ENCODE data around the gene IFT52. TPM values are rescaled to one million over a fixed set of nuclear protein-coding genes. Genes with fewer than 3 reads are reported as not detected.

IFT52 gene
- total RNA-seq, 2 experiments from 2014 or later, result 22.7 to 24.7 TPM

- intact Hi-C loops (cut with micrococcal nuclease; ENCODE audit: unreplicated experiment), result loop anchor here (5.0 kb wide), 2 partner anchors 41 to 224 kb away; partner anchors contain the start of gene SRSF6
- peak; percentile 66 for DNase-seq (ENCODE audit: low spot score)
- Histone ChIP-seq H3K4me3 (ENCODE audit: low read depth, low read length, poor library complexity, severe bottlenecking) (peak overlapping the region; percentile 59), H3K79me2 (ENCODE audit: insufficient read depth, low read depth, low read length) (peaks cover 71% of the 10 kb centered on the region), H3K4me1 (ENCODE audit: insufficient read depth, low read length, poor library complexity, severe bottlenecking) (peaks cover 82% of the 10 kb centered on the region), H4K20me1 (ENCODE audit: insufficient read depth, low read length) (peaks cover 12% of the 10 kb centered on the region; the same call in 1 of the 2 replicates), H3K9me2 (ENCODE audit: insufficient read depth, low read length) (no peaks in the 10 kb centered on the region), H2AFZ (ENCODE audit: low read length) (no peak overlapping the region), H3K27ac (ENCODE audit: low read depth, low read length, poor library complexity, severe bottlenecking) (peak overlapping the region; percentile 97), H3K4me2 (ENCODE audit: low read length) (peak overlapping the region; percentile 79), H3K36me3 (ENCODE audit: insufficient read depth, low read length) (peaks cover 85% of the 10 kb centered on the region), H3K9me3 (ENCODE audit: low read length) (no peaks in the 10 kb centered on the region)
- ChIA-PET POLR2A (interaction anchor here (0.7 to 1.2 kb wide), 4 partner anchors 11 to 45 kb away, joined by 3 to 9 read pairs (median 4); no protein-coding TSS in a partner anchor), CTCF (ENCODE audit: unreplicated experiment) (interaction anchor here (0.5 kb wide), 1 partner anchor 64 kb away, joined by 3 read pairs; no protein-coding TSS in a partner anchor)
- TF ChIP-seq CTCF (conservative IDR thresholded peaks at IDR 0.05; ENCODE audit: low read length) (no peak), EZH2phosphoT487 (IDR thresholded peaks at IDR 0.05; ENCODE audit: borderline replicate concordance, low read depth, low read length) (no peak)
- BruUV-seq (replicated peaks), result no TSS peak
Measured at GRCh38 chr20:43680981-43681380, 90.2 kb downstream of the IFT52 start.

- TF ChIP-seq EZH2phosphoT487 (IDR thresholded peaks at IDR 0.05; ENCODE audit: borderline replicate concordance, low read depth, low read length), result no peak
- TF ChIP-seq CTCF (conservative IDR thresholded peaks at IDR 0.05; ENCODE audit: low read length), result peak; percentile 61
- Histone ChIP-seq H3K4me1 (ENCODE audit: insufficient read depth, low read length, poor library complexity, severe bottlenecking) (peaks cover 76% of the 10 kb centered on the region), H4K20me1 (ENCODE audit: insufficient read depth, low read length) (peaks cover 8% of the 10 kb centered on the region; the same call in 1 of the 2 replicates), H3K9me2 (ENCODE audit: insufficient read depth, low read length) (no peaks in the 10 kb centered on the region), H3K9me3 (ENCODE audit: low read length) (no peaks in the 10 kb centered on the region), H2AFZ (ENCODE audit: low read length) (no peak overlapping the region), H3K27ac (ENCODE audit: low read depth, low read length, poor library complexity, severe bottlenecking) (peak overlapping the region; percentile 97), H3K36me3 (ENCODE audit: insufficient read depth, low read length) (peaks cover 85% of the 10 kb centered on the region), H3K79me2 (ENCODE audit: insufficient read depth, low read depth, low read length) (peaks cover 71% of the 10 kb centered on the region), H3K4me3 (ENCODE audit: low read depth, low read length, poor library complexity, severe bottlenecking) (peak overlapping the region; percentile 59), H3K4me2 (ENCODE audit: low read length) (peak overlapping the region; percentile 79)
- ChIA-PET CTCF (ENCODE audit: unreplicated experiment) (interaction anchor here (0.5 kb wide), 1 partner anchor 63 kb away, joined by 3 read pairs; no protein-coding TSS in a partner anchor), POLR2A (interaction anchor here (0.6 to 1.5 kb wide), 6 partner anchors 12 to 95 kb away, joined by 3 to 8 read pairs (median 4); no protein-coding TSS in a partner anchor)
- peak; percentile 82 for DNase-seq (ENCODE audit: low spot score)
- TSS peak; percentile 96 for BruUV-seq (replicated peaks)
- intact Hi-C loops (cut with micrococcal nuclease; ENCODE audit: unreplicated experiment), result loop anchor here (5.0 kb wide), 2 partner anchors 41 to 224 kb away; partner anchors contain the start of gene SRSF6
Measured at GRCh38 chr20:43681468-43681942, 90.8 kb downstream of the IFT52 start.

- no TSS peak for BruUV-seq (replicated peaks)
- peak overlapping the region; percentile 59 for H3K4me3 ChIP-seq (ENCODE audit: low read depth, low read length, poor library complexity, severe bottlenecking)
- H3K9me3 ChIP-seq (ENCODE audit: low read length), result no peaks in the 10 kb centered on the region
- CTCF ChIA-PET (ENCODE audit: unreplicated experiment), result no interaction called here
- H3K4me1 ChIP-seq (ENCODE audit: insufficient read depth, low read length, poor library complexity, severe bottlenecking), result peaks cover 71% of the 10 kb centered on the region
- DNase-seq (ENCODE audit: low spot score), result peak; percentile 99
- intact Hi-C loops (cut with micrococcal nuclease; ENCODE audit: unreplicated experiment), result loop anchor here (1.0 to 5.0 kb wide), 4 partner anchors 15 to 225 kb away; partner anchors contain the start of genes MYBL2 and SRSF6
- H3K79me2 ChIP-seq (ENCODE audit: insufficient read depth, low read depth, low read length), result peaks cover 71% of the 10 kb centered on the region
- H3K36me3 ChIP-seq (ENCODE audit: insufficient read depth, low read length), result peaks cover 85% of the 10 kb centered on the region
- POLR2A ChIA-PET, result interaction anchor here (0.5 to 1.5 kb wide), 6 partner anchors 11 to 96 kb away, joined by 3 to 8 read pairs (median 3); partner anchors contain the start of gene IFT52
- no peak for TF ChIP-seq CTCF (conservative IDR thresholded peaks at IDR 0.05; ENCODE audit: low read length)
- TF ChIP-seq EZH2phosphoT487 (IDR thresholded peaks at IDR 0.05; ENCODE audit: borderline replicate concordance, low read depth, low read length), result no peak
- peak overlapping the region; percentile 97 for H3K27ac ChIP-seq (ENCODE audit: low read depth, low read length, poor library complexity, severe bottlenecking)
- H2AFZ ChIP-seq (ENCODE audit: low read length), result no peak overlapping the region
- H3K9me2 ChIP-seq (ENCODE audit: insufficient read depth, low read length), result no peaks in the 10 kb centered on the region
- H3K4me2 ChIP-seq (ENCODE audit: low read length), result peak overlapping the region; percentile 79
- peaks cover 4% of the 10 kb centered on the region; the same call in 1 of the 2 replicates for H4K20me1 ChIP-seq (ENCODE audit: insufficient read depth, low read length)
Measured at GRCh38 chr20:43681991-43682410, 91.3 kb downstream of the IFT52 start.

Data from OCI-LY7 (cell line).